HCT116 (cell line): ENCODE measurements around the gene AXIN1. TPM values are rescaled to one million over a fixed set of nuclear protein-coding genes. Genes with fewer than 3 reads are reported as not detected.
"Not testable (repeated sequence)": the region's sequence is repeated elsewhere in the genome, so short reads cannot be mapped to it uniquely, and the experiment has no call there.

Source experiments
- ATAC-seq: fragments of 200-7000 bp; cut with Tn5 transposase; 2 replicates; pipeline ENCODE4 v1.9.1; 2020; ENCODE audit warnings: mild to moderate bottlenecking, moderate library complexity
- BruUV-seq: library from RNA; stranded (reverse); fragments of 400-500 nt; replicated peaks from 2 replicates; lab custom pipeline; 2021; lab: Mats Ljungman, UMichigan
- CTCF ChIA-PET: fragments of 300-600 bp; sonication (Branson Sonifier 250); formaldehyde crosslinking; loops from one replicate; lab custom pipeline; 2021; ENCODE audit warnings: antibody characterized with exemption; lab: Charles Lee
- POLR2A ChIA-PET: fragments of 300-600, 350-600 bp; sonication (Branson Sonifier 250); formaldehyde crosslinking; loops from one replicate; lab custom pipeline; 2021; ENCODE audit warnings: antibody characterized with exemption; lab: Charles Lee
- RAD21 ChIA-PET, 2 experiments: fragments of 300-600 bp; sonication (Branson Sonifier 250); formaldehyde crosslinking; loops; one replicate each; lab custom pipeline; 2023; ENCODE audit warnings: low total read pairs in 2 of 2; ENCODE audit not compliant: uncharacterized antibody in 2 of 2, unreplicated experiment in 2 of 2, low non-redundant PET in 1 of 2; lab: Charles Lee
- DNase-seq: peaks from one replicate; pipeline ENCODE4 v3.0.0-alpha.2; 2010; ENCODE audit warnings: low read depth, low spot score
- H2AFZ ChIP-seq: fragments of 200-600 bp; shearing (Covaris generic), sonication (generic); 2 replicates; pipeline ENCODE4 v1.6.1; 2017; ENCODE audit warnings: low read depth, mixed run types, mixed read lengths, antibody characterized with exemption, low read length; ENCODE audit not compliant: poor library complexity, severe bottlenecking
- H3K27ac ChIP-seq: 2 replicates; pipeline ENCODE4 v1.5.1; 2012; ENCODE audit warnings: low read depth, low read length
- H3K27me3 ChIP-seq: fragments of 200-600 bp; sonication (generic); 2 replicates; pipeline ENCODE4 v1.6.1; 2016; ENCODE audit warnings: mixed run types, low read length, mixed read lengths; ENCODE audit not compliant: insufficient read depth
- H3K36me3 ChIP-seq, 2 experiments: fragments of 200-500 bp in 1 of 2; fragments of 200-600 bp in 1 of 2; sonication (Bioruptor generic) in 1 of 2; sonication (generic) in 1 of 2; 2 replicates each; pipeline versions ENCODE4 v1.5.1 to v1.6.1; 2014 to 2016; ENCODE audit warnings: low read length in 2 of 2, inconsistent platforms in 1 of 2, mixed read lengths in 1 of 2, mixed run types in 1 of 2; ENCODE audit not compliant: insufficient read depth in 2 of 2, control insufficient read depth in 1 of 2
- H3K4me1 ChIP-seq, 2 experiments: fragments of 200-600 bp in 1 of 2; sonication (generic) in 1 of 2; 2 replicates each; pipeline versions ENCODE4 v1.5.1 to v1.6.1; 2012 to 2017; ENCODE audit warnings: low read length in 2 of 2, inconsistent platforms in 1 of 2, mild to moderate bottlenecking in 1 of 2, mixed read lengths in 1 of 2, mixed run types in 1 of 2, moderate library complexity in 1 of 2; ENCODE audit not compliant: insufficient read depth in 2 of 2, control insufficient read depth in 1 of 2
- H3K4me2 ChIP-seq: fragments of 200-600 bp; sonication (generic); 2 replicates; pipeline ENCODE4 v1.6.1; 2017; ENCODE audit warnings: mixed run types, low read length, mixed read lengths
- H3K4me3 ChIP-seq, 2 experiments: fragments of 200-600 bp in 1 of 2; sonication (generic) in 1 of 2; replicated peaks in 1 of 2; 2 replicates each; pipeline ENCODE4 v1.5.1; 2011 to 2016; ENCODE audit warnings: low read length in 2 of 2, control low read depth in 1 of 2, low read depth in 1 of 2, mild to moderate bottlenecking in 1 of 2, mixed read lengths in 1 of 2, mixed run types in 1 of 2
- H3K79me2 ChIP-seq: fragments of 200-600 bp; sonication (generic); 2 replicates; pipeline ENCODE4 v1.6.1; 2017; ENCODE audit warnings: mild to moderate bottlenecking, mixed run types, low read length, moderate library complexity, mixed read lengths; ENCODE audit not compliant: insufficient read depth
- H3K9ac ChIP-seq: fragments of 200-600 bp; sonication (generic); 2 replicates; pipeline ENCODE4 v1.6.1; 2016; ENCODE audit warnings: low read length, mixed read lengths
- H3K9me2 ChIP-seq: fragments of 200-600 bp; sonication (generic), shearing (Covaris generic); 2 replicates; pipeline ENCODE4 v1.6.1; 2017; ENCODE audit warnings: mixed run types, mild to moderate bottlenecking, moderate library complexity; ENCODE audit not compliant: insufficient read depth
- H3K9me3 ChIP-seq, 2 experiments: fragments of 200-500 bp in 1 of 2; fragments of 200-600 bp in 1 of 2; sonication (Bioruptor generic) in 1 of 2; sonication (generic) in 1 of 2; 2 replicates each; pipeline ENCODE4 v1.6.1; 2014 to 2017; ENCODE audit warnings: low read length in 2 of 2, mixed read lengths in 2 of 2, inconsistent platforms in 1 of 2, low read depth in 1 of 2, mild to moderate bottlenecking in 1 of 2, mixed run types in 1 of 2, moderate library complexity in 1 of 2; ENCODE audit not compliant: control insufficient read depth in 1 of 2, insufficient read depth in 1 of 2
- H4K20me1 ChIP-seq: fragments of 200-600 bp; sonication (generic), shearing (Covaris generic); 2 replicates; pipeline ENCODE4 v1.6.1; 2017; ENCODE audit warnings: mixed run types, mild to moderate bottlenecking, moderate library complexity; ENCODE audit not compliant: insufficient read depth
- FOSL1 ChIP-seq: IDR thresholded peaks from 2 replicates; pipeline ENCODE4 v1.6.1; 2012; ENCODE audit warnings: low read depth
- MAX ChIP-seq: IDR thresholded peaks from 2 replicates; pipeline ENCODE4 v1.6.1; 2012
- POLR2A ChIP-seq: IDR thresholded peaks from 2 replicates; pipeline ENCODE4 v1.7.0; 2011; ENCODE audit warnings: borderline replicate concordance; ENCODE audit not compliant: insufficient read depth, insufficient read length; ENCODE audit errors: extremely low read depth
- REST ChIP-seq: IDR thresholded peaks from 2 replicates; pipeline ENCODE4 v1.6.1; 2012; ENCODE audit warnings: low read depth
- SIN3A ChIP-seq: IDR thresholded peaks from 2 replicates; pipeline ENCODE4 v1.6.1; 2012; ENCODE audit warnings: low read depth
- intact Hi-C: fragments of 100-400 bp; cut with micrococcal nuclease; formaldehyde crosslinking; loops from 2 replicates; pipeline ENCODE4 v1.10.0; 2022
- total RNA-seq: library from RNA; stranded (reverse); gene quantifications from one replicate; pipeline ENCODE4 v1.2.1, GENCODE V29; 2021; ENCODE audit not compliant: unreplicated experiment

AXIN1 gene
- total RNA-seq, 1 experiment from 2014 or later, result 20.2 TPM

- H2AFZ ChIP-seq, result no peak overlapping the region
- no peak overlapping the region for H3K4me2 ChIP-seq
- TF ChIP-seq MAX, result no peak
- TF ChIP-seq SIN3A, result no peak
- no peak for TF ChIP-seq FOSL1
- no peak for TF ChIP-seq REST
- TF ChIP-seq POLR2A, result no peak
- DNase-seq (no peak), ATAC-seq (no peak)
- H3K4me1 ChIP-seq, result peaks cover 2 to 12% of the 10 kb centered on the region in 2 experiments; a peak in 3 of 4 replicates
- H3K27me3 ChIP-seq, result no peaks in the 10 kb centered on the region
- CTCF ChIA-PET, result no interaction called here
- no peaks in the 10 kb centered on the region for H4K20me1 ChIP-seq
- BruUV-seq, result no TSS peak
- H3K79me2 ChIP-seq, result peaks cover 7% of the 10 kb centered on the region; the same call in 1 of the 2 replicates
- no peaks in the 10 kb centered on the region for H3K9me3 ChIP-seq
- no peak overlapping the region for H3K9ac ChIP-seq
- no peak overlapping the region for H3K4me3 ChIP-seq
- no peak overlapping the region for H3K27ac ChIP-seq
- intact Hi-C loops, result no loop called here
- RAD21 ChIA-PET, result no interaction called here
- H3K9me2 ChIP-seq, result no peaks in the 10 kb centered on the region
- POLR2A ChIA-PET, result no interaction called here
- no peaks in the 10 kb centered on the region for H3K36me3 ChIP-seq
Observed at GRCh38 chr16:378821-379182, 26.3 kb upstream of the AXIN1 start.

- H3K27ac ChIP-seq, CTCF ChIA-PET, BruUV-seq, H3K4me1 ChIP-seq, DNase-seq, H3K9ac ChIP-seq, H3K27me3 ChIP-seq, intact Hi-C loops, RAD21 ChIA-PET, H3K9me3 ChIP-seq, H3K36me3 ChIP-seq, H3K4me3 ChIP-seq, H3K9me2 ChIP-seq, POLR2A ChIA-PET, H2AFZ ChIP-seq, ATAC-seq, H4K20me1 ChIP-seq, H3K4me2 ChIP-seq, H3K79me2 ChIP-seq: not testable (repeated sequence)
Observed at GRCh38 chr16:378113-378820, 25.7 kb upstream of the AXIN1 start.
